ENCODE results near the gene ACTR10.

DNA sequence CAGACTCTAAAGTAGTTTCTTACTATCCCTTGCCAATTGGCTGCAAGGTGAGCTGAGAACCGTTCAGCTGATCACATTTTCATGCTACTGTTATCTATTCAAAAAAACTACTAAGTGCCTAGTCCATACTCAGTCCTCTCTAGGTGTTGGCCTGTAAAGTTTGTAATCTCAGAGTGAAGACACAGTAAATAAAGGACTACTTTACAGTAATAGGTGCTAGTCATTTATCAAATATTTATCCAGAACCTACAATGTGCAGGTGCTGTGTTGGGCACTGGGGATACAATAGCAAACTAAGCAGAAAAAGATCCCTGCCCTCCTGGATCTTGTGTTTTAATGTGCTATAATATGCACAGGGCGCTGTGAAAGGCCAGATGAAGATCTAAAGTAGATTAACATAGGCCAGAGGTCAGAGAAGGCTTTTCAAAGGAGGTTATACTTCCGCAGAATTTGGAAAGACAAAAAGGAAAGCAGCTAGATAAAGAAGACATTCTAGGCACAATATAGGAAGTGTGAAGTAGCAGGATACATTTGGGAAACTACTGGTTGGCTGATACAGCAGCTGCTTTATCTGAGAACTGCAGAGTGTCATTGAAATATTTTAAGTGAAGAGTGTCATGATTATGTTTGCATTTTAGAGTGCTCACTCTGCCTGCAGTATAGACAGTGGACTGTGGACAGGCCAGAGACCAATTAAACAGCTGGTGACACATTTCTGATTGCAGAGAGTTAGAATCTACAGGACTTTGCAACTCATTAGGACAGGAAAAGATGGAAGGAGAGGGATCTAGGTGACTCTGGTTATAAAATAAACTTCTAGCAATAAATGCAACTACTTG, 8.0 kb upstream of the ACTR10 start:
- TF ChIP-seq RAD21 (IDR thresholded peaks at IDR 0.05; ENCODE audit: low read depth) (no peak), CTCF (IDR thresholded peaks at IDR 0.05 in 2 of 3, conservative IDR thresholded peaks at IDR 0.05 in 1 of 3; ENCODE audit: borderline replicate concordance in 1 of 3, insufficient read depth in 1 of 3, low read depth in 2 of 3, low read length in 2 of 3) (no peak), SIN3A (IDR thresholded peaks at IDR 0.05; ENCODE audit: low read depth) (no peak), EZH2 (IDR thresholded peaks at IDR 0.05) (no peak), REST (IDR thresholded peaks at IDR 0.05; ENCODE audit: low read depth) (no peak)
- TF ChIP-seq, protein P1, sequence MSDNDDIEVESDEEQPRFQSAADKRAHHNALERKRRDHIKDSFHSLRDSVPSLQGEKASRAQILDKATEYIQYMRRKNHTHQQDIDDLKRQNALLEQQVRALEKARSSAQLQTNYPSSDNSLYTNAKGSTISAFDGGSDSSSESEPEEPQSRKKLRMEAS (IDR thresholded peaks at IDR 0.05): no peak
